ENCODE measurements around the gene RPN1.
"Not testable (repeated sequence)": the region's sequence is repeated elsewhere in the genome, so short reads cannot be mapped to it uniquely, and the experiment has no call there.

RPN1 gene

GRCh38 chr3:128592864-128593263 lies 57.8 kb downstream of the RPN1 start:
- CTCF ChIA-PET: interaction anchor here (1.8 kb wide), 1 partner anchor 16 kb away, joined by 4 read pairs; no protein-coding TSS in a partner anchor
- no peak for DNase-seq (ENCODE audit: extremely low spot score)
- POLR2A ChIA-PET: no interaction called here

GRCh38 chr3:128591738-128592426 lies 58.7 kb downstream of the RPN1 start:
- ChIA-PET POLR2A (interaction anchor here (0.7 kb wide), 1 partner anchor 136 kb away, joined by 3 read pairs; no protein-coding TSS in a partner anchor), CTCF (interaction anchor here (1.8 kb wide), 1 partner anchor 17 kb away, joined by 4 read pairs; no protein-coding TSS in a partner anchor)
- no peak for DNase-seq (ENCODE audit: extremely low spot score)
- no peak for TF ChIP-seq CTCF (IDR thresholded peaks at IDR 0.05; ENCODE audit: control extremely low read depth, extremely low read depth, low read depth, missing control alignments)

More at GRCh38 chr3:128592864-128593263, 57.8 kb downstream of the RPN1 start:
- TF ChIP-seq CTCF (IDR thresholded peaks at IDR 0.05; ENCODE audit: control extremely low read depth, extremely low read depth, low read depth, missing control alignments): no peak

- no peak for DNase-seq (ENCODE audit: extremely low spot score)
- no peak for TF ChIP-seq CTCF (IDR thresholded peaks at IDR 0.05; ENCODE audit: control extremely low read depth, extremely low read depth, low read depth, missing control alignments)
- ChIA-PET POLR2A (no interaction called here), CTCF (no interaction called here)
Observed at GRCh38 chr3:128590948-128591347, 59.7 kb downstream of the RPN1 start.

GRCh38 chr3:128589985-128590384 lies 60.6 kb downstream of the RPN1 start:
- POLR2A ChIA-PET; DNase-seq (ENCODE audit: extremely low spot score): not testable (repeated sequence)
- CTCF ChIA-PET: interaction anchor here (0.7 to 1.1 kb wide), 2 partner anchors 17 to 27 kb away, joined by 3 to 4 read pairs; no protein-coding TSS in a partner anchor

GRCh38 chr3:128588147-128588546 lies 62.5 kb downstream of the RPN1 start:
- TF ChIP-seq CTCF (IDR thresholded peaks at IDR 0.05; ENCODE audit: control extremely low read depth, extremely low read depth, low read depth, missing control alignments): no peak
- ChIA-PET POLR2A (no interaction called here), CTCF (interaction anchor here (1.1 kb wide), 1 partner anchor 21 kb away, joined by 5 read pairs; no protein-coding TSS in a partner anchor)
- no peak for DNase-seq (ENCODE audit: extremely low spot score)

- no peak for TF ChIP-seq CTCF (IDR thresholded peaks at IDR 0.05; ENCODE audit: control extremely low read depth, extremely low read depth, low read depth, missing control alignments)
- CTCF ChIA-PET: interaction anchor here (1.1 kb wide), 1 partner anchor 21 kb away, joined by 5 read pairs; no protein-coding TSS in a partner anchor
- DNase-seq (ENCODE audit: extremely low spot score): no peak
- POLR2A ChIA-PET: no interaction called here
Observed at GRCh38 chr3:128587391-128587790, 63.2 kb downstream of the RPN1 start.

- DNase-seq (ENCODE audit: extremely low spot score); POLR2A ChIA-PET: not testable (repeated sequence)
- CTCF ChIA-PET: interaction anchor here (0.7 kb wide), 1 partner anchor 161 kb away, joined by 3 read pairs; no protein-coding TSS in a partner anchor
Observed at GRCh38 chr3:128586932-128587331, 63.7 kb downstream of the RPN1 start.

- DNase-seq (ENCODE audit: extremely low spot score); POLR2A ChIA-PET: not testable (repeated sequence)
- CTCF ChIA-PET: interaction anchor here (0.7 kb wide), 1 partner anchor 161 kb away, joined by 3 read pairs; no protein-coding TSS in a partner anchor
Observed at GRCh38 chr3:128586391-128586790, 64.2 kb downstream of the RPN1 start.

Measured in GM10248 (cell line).